ENCODE measurements around the gene OR3A3.
"Not testable (repeated sequence)": the region's sequence is repeated elsewhere in the genome, so short reads cannot be mapped to it uniquely, and the experiment has no call there.

The OR3A3 gene

GRCh38 chr17:3411070-3411469 is at the start of gene OR3A3:
OR3A3 (plus strand) TSS chr17:3411370.
- no peak for DNase-seq (ENCODE audit: low spot score)

GRCh38 chr17:3371167-3371566 is 40.0 kb upstream of the OR3A3 start:
- not testable (repeated sequence) for DNase-seq (ENCODE audit: low spot score)

- DNase-seq (ENCODE audit: low spot score) = no peak
These were observed 32.8 kb upstream of the OR3A3 start for GRCh38 chr17:3378321-3378720.

GRCh38 chr17:3381957-3382356 is 29.2 kb upstream of the OR3A3 start:
- no peak for DNase-seq (ENCODE audit: low spot score)

- no peak for DNase-seq (ENCODE audit: low spot score)
These were observed 25.0 kb upstream of the OR3A3 start, which contains the start of gene OR3A2 for GRCh38 chr17:3385869-3386816. OR3A2 (minus strand) TSS chr17:3386308.

- no peak for DNase-seq (ENCODE audit: low spot score)
These were observed 21.4 kb upstream of the OR3A3 start for GRCh38 chr17:3389791-3390190.

- DNase-seq (ENCODE audit: low spot score) = not testable (repeated sequence)
These were observed 13.4 kb upstream of the OR3A3 start for GRCh38 chr17:3397801-3398200.

- DNase-seq (ENCODE audit: low spot score) = no peak
These were observed 12.9 kb upstream of the OR3A3 start, which contains the start of gene OR1E1 for GRCh38 chr17:3398310-3398709. OR1E1 (minus strand) TSS chr17:3398410; CDS start chr17:3398410, 0 bp downstream.

- DNase-seq (ENCODE audit: low spot score) = no peak
These were observed 11.1 kb upstream of the OR3A3 start for GRCh38 chr17:3400055-3400454.

GRCh38 chr17:3401786-3402185 is 9.4 kb upstream of the OR3A3 start:
- DNase-seq (ENCODE audit: low spot score) = no peak

GRCh38 chr17:3403856-3404255 is 7.3 kb upstream of the OR3A3 start:
- not testable (repeated sequence) for DNase-seq (ENCODE audit: low spot score)

- DNase-seq (ENCODE audit: low spot score) = not testable (repeated sequence)
These were observed 1.0 kb downstream of the OR3A3 start for GRCh38 chr17:3412216-3412615.

GRCh38 chr17:3415610-3416009 is 4.4 kb downstream of the OR3A3 start:
- DNase-seq (ENCODE audit: low spot score) = no peak

GRCh38 chr17:3418222-3418621 is 7.1 kb downstream of the OR3A3 start:
- DNase-seq (ENCODE audit: low spot score) = no peak

- not testable (repeated sequence) for DNase-seq (ENCODE audit: low spot score)
These were observed 22.0 kb downstream of the OR3A3 start for GRCh38 chr17:3433215-3433614.

GRCh38 chr17:3433741-3434140 is 22.6 kb downstream of the OR3A3 start, which contains the start of gene OR1E2:
OR1E2 (minus strand) TSS chr17:3433841; CDS start chr17:3433841, 0 bp downstream.
- DNase-seq (ENCODE audit: low spot score) = no peak

GRCh38 chr17:3438368-3438767 is 27.2 kb downstream of the OR3A3 start:
- DNase-seq (ENCODE audit: low spot score) = no peak

- no peak for DNase-seq (ENCODE audit: low spot score)
These were observed 29.3 kb downstream of the OR3A3 start for GRCh38 chr17:3440451-3440850.

GRCh38 chr17:3447625-3448024 is 36.5 kb downstream of the OR3A3 start:
- no peak for DNase-seq (ENCODE audit: low spot score)

- DNase-seq (ENCODE audit: low spot score) = no peak
These were observed 37.0 kb downstream of the OR3A3 start for GRCh38 chr17:3448059-3448665.

GRCh38 chr17:3466355-3466754 is 55.2 kb downstream of the OR3A3 start:
- DNase-seq (ENCODE audit: low spot score) = not testable (repeated sequence)

GRCh38 chr17:3469529-3469928 is 58.4 kb downstream of the OR3A3 start:
- no peak for DNase-seq (ENCODE audit: low spot score)

- no peak for DNase-seq (ENCODE audit: low spot score)
These were observed 60.4 kb downstream of the OR3A3 start, which contains the start of gene SPATA22 for GRCh38 chr17:3471599-3471998. SPATA22 (minus strand) TSS chr17:3471819; CDS start chr17:3469325, 2,494 bp downstream.
